ENCODE measurements around the gene KCNJ6.

- TF ChIP-seq CTCF (IDR thresholded peaks at IDR 0.05) (no peak), POLR2A (IDR thresholded peaks at IDR 0.05) (no peak)
These were observed 288.7 kb downstream of the KCNJ6 start for GRCh38 chr21:37627561-37627960.

All from testis (tissue), 2 donors.